DND-41 (cell line): ENCODE measurements around the gene RAB20.

Experiments
- ATAC-seq: fragments of 200-7000 bp; cut with Tn5 transposase; 3 replicates; pipeline ENCODE4 v1.9.1; 2021; ENCODE audit warnings: low read depth; ENCODE audit not compliant: insufficient read depth
- DNase-seq: peaks from one replicate; pipeline ENCODE4 v3.0.0-alpha.2; 2020
- H2AFZ ChIP-seq: 2 replicates; pipeline ENCODE4 v1.6.0; 2012; ENCODE audit warnings: low read depth, low read length
- H3K27ac ChIP-seq: 2 replicates; pipeline ENCODE4 v1.5.1; 2012; ENCODE audit warnings: low read length, inconsistent platforms
- H3K27me3 ChIP-seq: fragments of 200-600 bp; sonication (generic); 2 replicates; pipeline ENCODE4 v1.6.0; 2012; ENCODE audit warnings: low read length, mild to moderate bottlenecking, inconsistent platforms; ENCODE audit not compliant: insufficient read depth, poor library complexity
- H3K36me3 ChIP-seq: 2 replicates; pipeline ENCODE4 v1.5.1; 2012; ENCODE audit warnings: low read length, inconsistent platforms; ENCODE audit not compliant: insufficient read depth
- H3K4me1 ChIP-seq: 2 replicates; pipeline ENCODE4 v1.5.1; 2012; ENCODE audit warnings: mild to moderate bottlenecking, low read length; ENCODE audit not compliant: insufficient read depth
- H3K4me2 ChIP-seq: 2 replicates; pipeline ENCODE4 v1.6.0; 2012; ENCODE audit warnings: mild to moderate bottlenecking, moderate library complexity, low read length, inconsistent platforms; ENCODE audit not compliant: insufficient read depth
- H3K4me3 ChIP-seq, 2 experiments: fragments of 200-600 bp in 1 of 2; shearing (Covaris generic) in 1 of 2; 2 replicates each; pipeline ENCODE4 v1.5.1; 2012 to 2016; ENCODE audit warnings: inconsistent platforms in 2 of 2, low read length in 2 of 2, mild to moderate bottlenecking in 2 of 2, low read depth in 1 of 2, moderate library complexity in 1 of 2
- H3K79me2 ChIP-seq: 2 replicates; pipeline ENCODE4 v1.6.0; 2012; ENCODE audit warnings: low read length, inconsistent platforms; ENCODE audit not compliant: insufficient read depth
- H3K9ac ChIP-seq: 2 replicates; pipeline ENCODE4 v1.6.0; 2012; ENCODE audit warnings: low read depth, mild to moderate bottlenecking, inconsistent platforms, low read length, moderate library complexity
- H3K9me3 ChIP-seq: 2 replicates; pipeline ENCODE4 v1.5.1; 2012; ENCODE audit warnings: low read length, moderate library complexity, mild to moderate bottlenecking, inconsistent platforms; ENCODE audit not compliant: insufficient read depth, severe bottlenecking
- H4K20me1 ChIP-seq: 2 replicates; pipeline ENCODE4 v1.6.0; 2012; ENCODE audit warnings: low read length; ENCODE audit not compliant: insufficient read depth
- EZH2 ChIP-seq: IDR thresholded peaks from 3 replicates; pipeline ENCODE4 v1.6.1; 2012; ENCODE audit warnings: borderline replicate concordance, low read depth, mild to moderate bottlenecking, moderate library complexity, low read length, inconsistent platforms; ENCODE audit not compliant: severe bottlenecking
- TF ChIP-seq, protein P1 (sequence below): IDR thresholded peaks from 2 replicates; pipeline ENCODE4 v1.5.1; 2012; ENCODE audit warnings: borderline replicate concordance, low read length, moderate library complexity, mild to moderate bottlenecking; ENCODE audit not compliant: poor library complexity, severe bottlenecking; ENCODE audit errors: extremely low read depth

Gene RAB20

DNA sequence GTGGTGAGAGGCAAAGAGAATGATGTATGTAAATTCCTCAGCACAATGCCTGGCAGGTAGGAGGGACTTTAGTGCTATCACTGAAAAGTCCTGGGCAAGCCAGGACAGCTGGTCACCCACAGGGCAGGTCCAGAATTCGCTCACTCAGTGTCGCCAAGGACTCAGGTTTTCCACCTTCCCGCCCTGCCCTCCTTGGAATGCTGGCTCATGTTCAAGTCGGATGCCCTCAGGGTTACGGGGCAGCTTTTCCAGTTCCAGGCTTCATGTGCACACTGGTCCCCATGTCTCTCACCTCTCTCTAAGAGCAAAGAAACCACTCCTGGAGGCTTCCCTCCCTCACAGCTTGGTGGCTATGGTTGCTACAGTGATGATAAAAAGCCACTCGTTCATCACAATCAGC, 29.1 kb upstream of the RAB20 start:
- Histone ChIP-seq H3K9me3 (no peaks in the 10 kb centered on the region), H3K4me1 (no peaks in the 10 kb centered on the region), H3K9ac (no peak overlapping the region), H3K4me3 (no peak overlapping the region), H3K27me3 (peaks cover 3% of the 10 kb centered on the region), H3K36me3 (no peaks in the 10 kb centered on the region), H2AFZ (no peak overlapping the region), H3K79me2 (no peaks in the 10 kb centered on the region), H3K4me2 (no peak overlapping the region), H4K20me1 (no peaks in the 10 kb centered on the region), H3K27ac (no peak overlapping the region)
- no peak for DNase-seq
- no peak for ATAC-seq
- TF ChIP-seq EZH2, result no peak
- TF ChIP-seq, protein P1, sequence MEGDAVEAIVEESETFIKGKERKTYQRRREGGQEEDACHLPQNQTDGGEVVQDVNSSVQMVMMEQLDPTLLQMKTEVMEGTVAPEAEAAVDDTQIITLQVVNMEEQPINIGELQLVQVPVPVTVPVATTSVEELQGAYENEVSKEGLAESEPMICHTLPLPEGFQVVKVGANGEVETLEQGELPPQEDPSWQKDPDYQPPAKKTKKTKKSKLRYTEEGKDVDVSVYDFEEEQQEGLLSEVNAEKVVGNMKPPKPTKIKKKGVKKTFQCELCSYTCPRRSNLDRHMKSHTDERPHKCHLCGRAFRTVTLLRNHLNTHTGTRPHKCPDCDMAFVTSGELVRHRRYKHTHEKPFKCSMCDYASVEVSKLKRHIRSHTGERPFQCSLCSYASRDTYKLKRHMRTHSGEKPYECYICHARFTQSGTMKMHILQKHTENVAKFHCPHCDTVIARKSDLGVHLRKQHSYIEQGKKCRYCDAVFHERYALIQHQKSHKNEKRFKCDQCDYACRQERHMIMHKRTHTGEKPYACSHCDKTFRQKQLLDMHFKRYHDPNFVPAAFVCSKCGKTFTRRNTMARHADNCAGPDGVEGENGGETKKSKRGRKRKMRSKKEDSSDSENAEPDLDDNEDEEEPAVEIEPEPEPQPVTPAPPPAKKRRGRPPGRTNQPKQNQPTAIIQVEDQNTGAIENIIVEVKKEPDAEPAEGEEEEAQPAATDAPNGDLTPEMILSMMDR, result no peak

DNA sequence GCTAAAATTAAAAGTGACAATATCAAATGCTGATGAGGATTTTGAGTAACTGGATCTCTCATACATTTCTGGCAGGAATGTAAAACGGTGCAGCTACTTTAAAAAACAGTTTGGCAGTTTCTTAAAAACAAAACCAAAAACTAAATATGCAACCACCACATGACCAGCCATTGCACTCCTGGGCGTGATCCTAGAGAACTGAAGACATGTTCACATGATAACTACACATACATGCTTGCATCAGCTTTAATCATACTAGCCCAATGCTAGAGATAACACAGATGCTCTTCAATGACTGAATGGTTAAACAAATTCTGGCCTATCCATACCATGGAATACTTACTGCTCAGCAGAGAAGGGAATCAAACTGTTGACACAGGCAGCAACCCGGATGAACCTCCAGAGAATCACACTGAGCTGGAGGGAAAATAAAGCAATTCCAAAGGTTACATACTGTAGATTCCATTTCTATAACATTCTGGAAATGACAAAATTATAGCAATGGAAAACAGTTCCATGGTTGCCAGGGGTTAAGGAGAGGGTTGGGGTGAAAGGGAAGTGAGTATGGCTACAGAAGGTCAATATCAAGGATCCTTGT, 28.4 kb upstream of the RAB20 start:
- no peak for ATAC-seq
- no peak overlapping the region for H3K4me2 ChIP-seq
- no peak overlapping the region for H3K27ac ChIP-seq

DNA sequence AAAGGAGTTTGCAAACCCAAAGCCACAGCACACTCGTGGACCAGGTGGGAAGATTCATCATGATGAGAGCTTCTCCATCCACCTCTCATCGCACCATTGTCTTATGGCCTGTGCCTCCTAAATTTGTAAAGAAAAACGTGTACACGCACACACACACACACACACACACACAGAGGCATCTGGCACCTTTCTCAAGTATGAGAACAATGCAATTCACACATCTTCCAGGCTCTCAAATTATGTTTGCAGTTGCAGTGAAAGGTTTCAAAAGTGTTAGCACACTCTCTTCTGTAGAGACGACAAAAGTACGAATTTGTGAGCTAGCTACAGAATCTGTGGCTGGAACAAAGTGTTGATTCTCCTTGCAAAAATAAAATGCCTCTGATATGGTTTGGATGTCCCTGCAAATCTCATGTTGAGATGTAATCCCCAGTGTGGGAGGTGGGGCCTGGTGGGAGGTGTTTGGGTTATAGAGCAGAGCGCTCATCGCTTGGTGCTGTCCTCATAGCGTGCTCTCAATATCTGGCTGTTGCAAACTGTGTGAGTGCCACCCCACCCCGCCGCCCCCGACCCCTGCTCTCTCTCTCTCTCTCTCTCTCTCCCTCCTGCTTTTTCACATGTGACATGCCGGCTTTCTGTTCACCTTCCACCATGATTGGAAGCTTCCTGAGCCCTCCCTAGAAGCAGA, 21.8 kb upstream of the RAB20 start:
- H3K9ac ChIP-seq, result no peak overlapping the region
- no peak overlapping the region for H3K4me2 ChIP-seq
- no peaks in the 10 kb centered on the region for H4K20me1 ChIP-seq
- ATAC-seq, result no peak
- H3K4me1 ChIP-seq, result no peaks in the 10 kb centered on the region
- peaks cover 6% of the 10 kb centered on the region for H3K27me3 ChIP-seq
- H3K36me3 ChIP-seq, result no peaks in the 10 kb centered on the region
- DNase-seq, result no peak
- no peaks in the 10 kb centered on the region for H3K79me2 ChIP-seq
- H3K4me3 ChIP-seq, result no peak overlapping the region
- no peak overlapping the region for H3K27ac ChIP-seq
- TF ChIP-seq, protein P1, result no peak
- no peak for TF ChIP-seq EZH2
- H2AFZ ChIP-seq, result no peak overlapping the region
- H3K9me3 ChIP-seq, result no peaks in the 10 kb centered on the region

More for the DNA sequence above, 28.4 kb upstream of the RAB20 start:
- H3K4me1 ChIP-seq, result no peaks in the 10 kb centered on the region
- no peaks in the 10 kb centered on the region for H4K20me1 ChIP-seq
- H2AFZ ChIP-seq, result no peak overlapping the region
- H3K9me3 ChIP-seq, result no peaks in the 10 kb centered on the region
- H3K4me3 ChIP-seq, result no peak overlapping the region
- no peak overlapping the region for H3K9ac ChIP-seq
- no peak for DNase-seq
- no peak for TF ChIP-seq EZH2
- TF ChIP-seq, protein P1, result no peak
- peaks cover 3% of the 10 kb centered on the region for H3K27me3 ChIP-seq
- H3K79me2 ChIP-seq, result no peaks in the 10 kb centered on the region
- no peaks in the 10 kb centered on the region for H3K36me3 ChIP-seq
